GM18519 (cell line): ENCODE measurements around the gene RIMBP2.
"Not testable (repeated sequence)": the region's sequence is repeated elsewhere in the genome, so short reads cannot be mapped to it uniquely, and the experiment has no call there.

Experiments used
- ATAC-seq: cut with Tn5 transposase; IDR thresholded peaks from one replicate; pipeline ENCODE4 v1.9.1; 2021; ENCODE audit warnings: mild to moderate bottlenecking, moderate library complexity; ENCODE audit not compliant: unreplicated experiment, low FRiP score

Gene RIMBP2

GRCh38 chr12:130715998-130716968, at the start of gene RIMBP2:
RIMBP2 (minus strand) TSS chr12:130716299; CDS start chr12:130479013, 237,286 bp downstream.
- ATAC-seq, result no peak

- no peak for ATAC-seq
Observed at GRCh38 chr12:130765186-130765659, 49.1 kb upstream of the RIMBP2 start.

- no peak for ATAC-seq
Observed at GRCh38 chr12:130764475-130765185, 48.5 kb upstream of the RIMBP2 start.

GRCh38 chr12:130764073-130764472, 48.0 kb upstream of the RIMBP2 start:
- ATAC-seq, result no peak

GRCh38 chr12:130762319-130762675, 46.2 kb upstream of the RIMBP2 start:
- ATAC-seq, result no peak

- peak; percentile 38 for ATAC-seq
Observed at GRCh38 chr12:130761537-130762318, 45.6 kb upstream of the RIMBP2 start.

- no peak for ATAC-seq
Observed at GRCh38 chr12:130754234-130754901, 38.3 kb upstream of the RIMBP2 start.

- ATAC-seq, result no peak
Observed at GRCh38 chr12:130752692-130753230, 36.7 kb upstream of the RIMBP2 start.

- not testable (repeated sequence) for ATAC-seq
Observed at GRCh38 chr12:130752037-130752436, 35.9 kb upstream of the RIMBP2 start.

- ATAC-seq, result no peak
Observed at GRCh38 chr12:130748786-130749185, 32.7 kb upstream of the RIMBP2 start.

- peak; percentile 84 for ATAC-seq
Observed at GRCh38 chr12:130747867-130748740, 32.0 kb upstream of the RIMBP2 start.

GRCh38 chr12:130746546-130746945, 30.4 kb upstream of the RIMBP2 start:
- ATAC-seq, result no peak

- ATAC-seq, result no peak
Observed at GRCh38 chr12:130745921-130746320, 29.8 kb upstream of the RIMBP2 start.

- no peak for ATAC-seq
Observed at GRCh38 chr12:130744274-130744673, 28.2 kb upstream of the RIMBP2 start.

- ATAC-seq, result no peak
Observed at GRCh38 chr12:130743606-130744005, 27.5 kb upstream of the RIMBP2 start.

GRCh38 chr12:130743176-130743575, 27.1 kb upstream of the RIMBP2 start:
- no peak for ATAC-seq

GRCh38 chr12:130742716-130743115, 26.6 kb upstream of the RIMBP2 start:
- no peak for ATAC-seq

- no peak for ATAC-seq
Observed at GRCh38 chr12:130742112-130742511, 26.0 kb upstream of the RIMBP2 start.

- ATAC-seq, result no peak
Observed at GRCh38 chr12:130739571-130739970, 23.5 kb upstream of the RIMBP2 start.
